Renal cortical epithelial cell (primary cell): Measurements from ENCODE around the gene NUAK1. TPM values are rescaled to one million over a fixed set of nuclear protein-coding genes. Genes with fewer than 3 reads are reported as not detected.
"Not testable (repeated sequence)": the region's sequence is repeated elsewhere in the genome, so short reads cannot be mapped to it uniquely, and the experiment has no call there.

Source experiments
- DNase-seq: peaks from one replicate; pipeline ENCODE4 v3.0.0-alpha.2; 2011; ENCODE audit warnings: low read depth
- total RNA-seq: library from RNA; depleted of rRNA; stranded (reverse); fragments of >200 nt; gene quantifications from 2 replicates; pipeline ENCODE4 v1.2.3, GENCODE V29; 2014

NUAK1 gene
- total RNA-seq, 1 donor from 2014 or later, result 10.8 TPM

DNA sequence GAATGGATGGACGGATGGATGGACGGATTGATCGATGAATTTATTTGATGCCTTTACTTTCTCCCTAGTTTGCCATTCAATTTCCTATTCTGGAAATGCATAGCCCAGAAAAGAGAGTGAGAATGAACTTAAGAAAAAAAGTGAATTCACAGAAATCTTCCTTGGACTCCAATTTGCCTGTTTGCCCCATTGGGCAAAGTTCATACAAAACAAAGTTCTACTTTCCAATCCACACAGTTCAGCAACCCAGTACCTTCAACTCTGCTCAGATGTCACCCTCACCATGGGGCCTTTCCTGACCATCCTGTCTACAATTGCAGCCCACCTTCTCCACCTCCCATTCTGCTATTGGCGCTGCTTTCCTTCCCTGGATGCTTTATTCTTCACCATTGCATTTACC is 8.2 kb upstream of the NUAK1 start:
- no peak for DNase-seq

- DNase-seq, result no peak
Observed at GRCh38 chr12:106145539-106146447, 7.0 kb upstream of the NUAK1 start.

GRCh38 chr12:106144847-106145246 is 6.1 kb upstream of the NUAK1 start:
- no peak for DNase-seq

DNA sequence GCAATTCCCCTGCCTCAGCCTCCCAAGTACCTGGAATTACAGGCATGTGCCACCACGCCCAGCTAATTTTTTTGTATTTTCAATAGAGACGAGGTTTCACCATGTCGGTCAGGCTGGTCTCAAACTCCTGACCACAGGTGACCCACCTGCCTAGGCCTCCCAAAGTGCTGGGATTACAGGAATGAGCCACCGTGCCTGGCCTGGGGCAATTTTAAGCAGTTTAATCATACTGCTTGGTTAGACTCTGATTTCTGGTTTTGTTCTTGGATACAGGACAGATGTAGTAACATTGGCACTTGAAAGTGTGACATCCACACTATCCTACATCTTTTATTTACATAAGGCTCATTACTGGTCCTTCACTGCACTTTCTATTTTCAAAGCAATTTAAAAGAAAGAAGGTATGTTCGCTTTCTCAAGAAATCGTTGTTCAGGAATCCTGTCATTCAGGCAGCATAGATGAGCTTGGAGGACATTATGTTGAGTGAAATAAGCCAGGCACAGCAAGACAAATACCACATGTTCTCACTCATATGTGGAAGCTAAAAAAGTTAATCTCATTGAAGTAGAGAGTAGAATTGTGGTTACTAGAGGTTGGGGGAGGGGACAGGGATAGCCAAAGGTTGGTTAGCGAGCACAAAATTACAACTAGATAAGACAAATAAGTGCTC is 4.0 kb upstream of the NUAK1 start:
- DNase-seq, result no peak

- not testable (repeated sequence) for DNase-seq
Observed at GRCh38 chr12:106141920-106142319, 3.2 kb upstream of the NUAK1 start.

GRCh38 chr12:106141452-106141851 is 2.7 kb upstream of the NUAK1 start:
- no peak for DNase-seq

DNA sequence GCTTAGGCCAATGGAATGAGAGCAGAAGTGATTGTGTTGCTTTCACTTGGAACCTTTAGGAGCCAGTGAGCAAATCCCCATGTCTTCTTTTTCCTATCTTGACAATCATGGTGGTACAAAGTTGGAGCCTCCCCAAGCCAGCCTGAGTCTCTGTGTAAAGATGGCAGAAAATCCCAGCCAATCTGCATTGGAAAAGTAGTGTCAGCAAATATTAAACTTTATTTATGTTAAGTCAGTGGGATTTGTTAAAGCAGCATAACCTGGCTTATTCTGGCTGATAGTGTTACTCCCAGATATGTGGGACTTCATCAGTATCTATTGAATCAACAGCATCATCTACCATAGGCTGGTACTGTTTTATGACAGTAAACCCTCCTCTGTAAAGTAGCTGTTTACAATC is 2.2 kb upstream of the NUAK1 start:
- no peak for DNase-seq

DNA sequence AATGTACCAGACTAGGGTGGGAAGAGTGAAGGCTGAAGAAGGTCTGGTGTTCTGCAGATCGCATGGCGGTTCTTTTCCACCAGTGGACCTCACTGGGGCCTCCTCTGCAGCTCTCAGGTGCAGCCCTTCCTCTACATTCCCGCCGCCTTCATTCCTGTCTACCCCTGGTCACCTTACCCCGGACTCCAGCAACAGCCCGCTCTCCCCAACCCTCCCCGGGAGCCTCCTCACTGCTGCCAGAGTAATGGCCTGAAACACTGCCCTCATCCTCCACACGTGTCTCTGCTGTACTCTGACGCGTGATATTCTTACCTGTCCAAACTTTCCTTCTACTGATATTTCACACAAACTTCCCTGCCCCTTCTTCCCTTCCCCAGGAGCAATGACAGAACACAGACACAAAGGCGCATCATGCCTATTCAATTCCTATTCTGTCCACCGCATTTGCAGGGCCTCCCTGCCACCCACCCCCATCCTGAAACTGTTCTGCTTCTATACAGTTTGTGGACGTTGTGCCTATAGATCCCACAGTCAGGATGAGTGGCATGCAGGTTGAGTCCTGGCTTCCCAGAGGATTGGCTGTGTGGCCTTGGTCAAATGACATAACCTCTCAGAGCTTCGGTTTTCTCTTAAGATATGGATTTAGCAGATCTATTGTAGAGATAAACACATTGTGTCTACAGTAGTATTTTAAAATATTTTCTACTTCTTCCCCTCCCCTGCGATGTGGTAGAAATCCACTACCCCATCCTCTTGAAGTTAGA is 1.7 kb upstream of the NUAK1 start:
- DNase-seq, result no peak

GRCh38 chr12:106139422-106140171 is 843 bp upstream of the NUAK1 start:
- peak; percentile 56 for DNase-seq

- no peak for DNase-seq
Observed at GRCh38 chr12:106138357-106138632, 459 bp downstream of the NUAK1 start.

DNA sequence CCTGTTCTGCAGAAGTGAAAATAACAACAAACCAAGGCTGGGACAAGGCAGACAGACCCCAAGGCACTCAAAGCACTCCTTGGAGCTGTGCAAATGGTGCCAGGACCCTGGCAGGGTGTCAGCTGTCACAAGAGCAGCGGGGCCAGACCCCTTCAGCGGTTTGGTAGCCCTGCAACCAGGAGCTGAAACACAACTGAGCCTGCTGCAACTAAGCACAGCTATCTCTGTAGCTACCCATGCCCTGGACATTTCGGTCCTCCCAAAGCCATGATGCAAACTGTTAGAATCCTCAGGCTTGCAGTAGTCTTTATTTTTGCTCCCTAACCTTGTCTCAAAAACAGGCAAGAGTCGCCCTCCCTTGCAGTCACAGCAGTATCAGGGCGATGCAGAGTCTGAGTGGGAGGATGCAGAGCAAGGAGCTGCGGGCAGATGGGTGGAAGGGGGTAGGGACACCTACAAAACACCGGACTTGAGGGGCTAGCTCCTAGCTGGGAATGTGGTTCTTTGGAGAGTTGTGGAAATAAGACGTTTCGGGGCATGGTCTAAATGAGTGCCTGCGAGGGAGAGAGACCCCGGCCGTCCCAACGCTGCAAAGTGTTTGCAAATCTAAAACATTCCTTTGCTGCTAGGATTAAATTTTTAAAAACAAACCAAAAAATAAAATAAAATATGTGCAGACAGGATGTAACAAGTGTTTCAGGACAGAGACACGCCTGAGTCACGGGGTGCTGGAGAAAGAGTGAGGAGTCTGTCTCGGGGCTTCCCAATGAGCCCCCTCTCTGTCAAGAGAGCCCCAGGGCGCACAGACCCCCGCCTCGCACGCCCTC is 1.0 kb downstream of the NUAK1 start:
- DNase-seq, result no peak

- peak; percentile 67 for DNase-seq
Observed at GRCh38 chr12:106136263-106136662, 2.5 kb downstream of the NUAK1 start.

DNA sequence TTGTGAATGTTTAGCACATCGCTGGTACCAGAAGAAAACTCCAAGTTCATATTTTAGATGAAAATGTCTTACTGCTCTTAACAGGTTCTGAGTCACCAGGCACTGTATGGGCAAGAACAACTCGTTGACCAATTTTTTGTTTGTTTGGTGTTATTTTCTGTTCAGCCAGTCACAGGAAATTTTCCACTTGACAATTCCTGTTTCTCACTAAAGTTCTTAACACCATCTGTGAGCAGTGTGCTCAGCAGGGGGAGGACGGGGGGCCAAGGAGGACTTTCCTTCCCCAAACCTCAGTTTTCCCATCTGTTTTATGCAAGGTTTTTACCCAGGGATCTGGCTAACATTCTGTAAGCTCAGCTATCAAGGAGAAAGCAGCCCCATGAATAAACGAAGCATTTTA is 3.0 kb downstream of the NUAK1 start:
- peak; percentile 57 for DNase-seq

GRCh38 chr12:106135075-106135474 is 3.7 kb downstream of the NUAK1 start:
- no peak for DNase-seq

DNA sequence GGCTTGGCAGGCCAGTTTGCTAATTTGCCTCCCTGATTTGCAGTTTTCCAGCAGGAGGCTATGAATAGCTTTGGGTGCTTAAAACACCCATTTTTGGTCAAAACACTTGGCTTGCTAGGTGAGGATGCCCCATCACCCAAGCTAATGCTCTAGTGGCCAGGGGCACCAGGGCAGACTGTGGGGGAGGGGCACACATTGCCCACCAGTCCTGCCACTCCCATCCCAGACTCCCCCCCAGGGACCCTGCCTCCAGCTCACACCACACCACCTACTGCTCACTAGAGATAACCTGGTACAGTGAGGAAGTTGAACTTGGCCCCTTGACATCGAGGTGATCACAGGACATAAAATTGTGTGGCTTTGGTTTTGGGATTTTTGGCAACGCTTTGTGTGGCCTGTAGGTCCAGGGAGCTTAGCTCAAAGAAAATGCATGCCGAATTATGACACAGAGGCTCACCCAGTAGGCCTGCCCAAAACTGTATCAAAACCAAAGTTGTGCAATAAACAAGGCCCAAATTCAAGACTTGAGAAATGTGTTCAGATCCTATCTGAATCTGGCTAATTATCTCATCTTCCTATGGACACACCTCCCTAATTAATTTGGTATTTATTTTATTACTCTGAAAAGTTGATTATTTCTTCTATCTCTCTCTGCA is 4.3 kb downstream of the NUAK1 start:
- DNase-seq, result no peak

DNA sequence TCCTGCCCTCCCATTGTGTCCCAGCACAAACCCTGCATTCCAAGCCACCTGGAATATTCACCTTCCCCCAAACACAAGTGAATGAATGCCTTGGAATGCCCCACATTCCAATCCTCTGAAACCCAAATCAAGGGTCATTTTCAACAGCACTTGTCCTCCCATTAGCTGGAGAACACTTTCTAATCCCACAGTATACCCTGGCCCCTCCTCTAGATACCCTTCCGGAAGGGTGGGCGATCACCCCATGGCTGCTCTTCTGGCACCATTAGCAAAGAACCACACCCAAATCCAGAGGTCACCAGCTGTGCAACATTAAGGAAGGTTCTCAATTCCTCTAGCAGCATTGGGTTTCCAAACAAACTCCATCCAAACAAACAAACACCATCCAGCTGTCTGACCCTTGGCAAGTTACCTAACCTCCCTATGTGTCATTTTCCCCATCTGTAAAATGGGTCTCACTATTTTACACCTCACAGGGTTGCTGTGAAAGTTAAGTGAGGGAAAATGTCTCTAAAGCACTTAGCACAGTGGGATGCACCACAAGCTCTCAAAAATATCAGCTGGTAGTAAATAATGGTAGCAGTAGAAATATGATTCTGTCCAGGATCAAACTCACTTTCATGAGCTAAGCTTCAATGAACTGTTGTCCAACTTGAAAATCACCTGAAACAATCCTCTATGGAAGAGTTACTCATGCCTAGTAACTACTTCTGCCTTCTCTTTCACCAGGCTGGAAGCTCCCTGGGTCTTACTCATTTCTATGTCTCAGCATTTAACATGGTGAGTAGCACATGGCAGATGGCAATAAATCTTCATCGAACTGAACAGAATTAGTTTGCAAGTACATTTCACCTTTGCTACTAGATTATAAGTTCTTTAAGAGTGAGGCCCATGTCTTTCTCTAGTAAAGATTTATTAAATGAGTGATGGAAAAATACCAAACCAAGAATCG is 5.3 kb downstream of the NUAK1 start:
- peak; percentile 85 for DNase-seq

DNA sequence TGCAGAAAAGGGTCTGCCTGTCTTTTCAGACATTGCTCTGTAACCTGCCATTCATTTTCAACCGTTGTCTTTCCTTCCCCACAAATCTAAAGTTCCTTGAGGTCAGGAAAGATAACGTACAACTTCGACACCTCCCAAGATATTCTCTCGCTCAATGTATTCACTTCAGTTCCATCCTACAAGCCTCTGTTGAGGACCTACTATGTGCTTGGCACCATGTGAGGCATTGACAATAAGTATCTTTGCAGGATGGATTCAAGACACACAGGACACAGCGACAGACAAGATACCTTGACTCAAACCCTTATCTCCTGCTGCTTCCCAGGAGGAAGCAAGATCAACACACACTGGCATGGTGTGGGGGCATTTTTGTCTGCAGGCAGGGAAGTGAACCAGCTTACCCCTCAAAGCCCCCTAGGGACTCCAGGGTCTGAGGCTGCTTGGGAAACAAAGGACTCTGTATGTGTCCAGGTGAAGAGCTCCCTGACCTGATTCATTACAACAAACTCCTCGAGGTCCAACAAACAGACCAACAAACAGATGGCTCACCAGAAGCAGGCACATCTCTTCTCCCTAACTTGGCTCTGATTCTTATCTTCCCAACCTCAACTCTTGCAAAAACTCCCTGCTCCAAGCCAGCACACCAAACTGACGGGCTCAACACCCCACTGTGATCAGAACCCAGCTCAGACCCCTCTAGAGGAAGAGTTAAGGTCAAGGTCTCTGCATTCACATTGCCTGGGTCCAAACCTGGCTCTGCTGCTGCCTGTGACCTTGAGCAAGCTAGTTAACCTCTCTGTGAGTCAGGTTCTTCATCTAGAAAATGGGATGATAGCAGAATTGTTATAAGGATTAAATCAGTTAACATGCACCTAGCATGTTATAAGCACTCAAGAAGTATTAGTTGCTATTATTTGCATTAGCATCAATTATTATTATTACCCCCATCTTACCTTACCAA is 6.3 kb downstream of the NUAK1 start:
- no peak for DNase-seq

- no peak for DNase-seq
Observed at GRCh38 chr12:106131676-106132075, 7.1 kb downstream of the NUAK1 start.
